Testis (tissue), 2 donors: ENCODE results near the gene SLC39A13.

Experiments
- POLR2A ChIP-seq: fragments of 450-650 bp; IDR thresholded peaks from one replicate; pipeline ENCODE4 v1.6.1; 2017; ENCODE audit warnings: antibody characterized with exemption, mild to moderate bottlenecking, moderate library complexity
- TF ChIP-seq, protein P1 (sequence below), 3 experiments: fragments of 450-650 bp in 2 of 3; fragments of 200-600 bp in 1 of 3; sonication (generic) in 1 of 3; IDR thresholded peaks; one replicate each; pipeline ENCODE4 v1.5.1; 2016 to 2019; ENCODE audit warnings: antibody characterized with exemption in 3 of 3, mild to moderate bottlenecking in 2 of 3, moderate library complexity in 1 of 3

DNA sequence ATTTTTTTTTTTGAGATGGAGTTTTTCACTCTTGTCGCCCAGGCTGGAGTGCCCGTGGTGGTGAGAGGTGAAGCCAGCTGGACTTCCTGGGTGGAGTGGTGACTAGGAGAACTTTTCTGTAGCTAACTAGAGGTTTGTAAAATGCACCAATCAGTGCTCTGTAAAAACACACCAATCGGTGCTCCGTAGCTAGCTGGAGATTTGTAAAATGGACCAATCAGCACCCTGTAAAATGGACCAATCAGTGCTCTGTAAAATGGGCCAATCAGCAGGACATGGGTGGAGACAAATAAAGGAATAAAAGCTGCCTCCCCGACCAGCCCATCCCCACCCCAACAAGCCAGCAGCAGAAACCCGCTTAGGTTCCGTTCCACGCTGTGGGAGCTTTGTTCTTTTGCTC, 45.0 kb downstream of the SLC39A13 start:
- TF ChIP-seq, protein P1, sequence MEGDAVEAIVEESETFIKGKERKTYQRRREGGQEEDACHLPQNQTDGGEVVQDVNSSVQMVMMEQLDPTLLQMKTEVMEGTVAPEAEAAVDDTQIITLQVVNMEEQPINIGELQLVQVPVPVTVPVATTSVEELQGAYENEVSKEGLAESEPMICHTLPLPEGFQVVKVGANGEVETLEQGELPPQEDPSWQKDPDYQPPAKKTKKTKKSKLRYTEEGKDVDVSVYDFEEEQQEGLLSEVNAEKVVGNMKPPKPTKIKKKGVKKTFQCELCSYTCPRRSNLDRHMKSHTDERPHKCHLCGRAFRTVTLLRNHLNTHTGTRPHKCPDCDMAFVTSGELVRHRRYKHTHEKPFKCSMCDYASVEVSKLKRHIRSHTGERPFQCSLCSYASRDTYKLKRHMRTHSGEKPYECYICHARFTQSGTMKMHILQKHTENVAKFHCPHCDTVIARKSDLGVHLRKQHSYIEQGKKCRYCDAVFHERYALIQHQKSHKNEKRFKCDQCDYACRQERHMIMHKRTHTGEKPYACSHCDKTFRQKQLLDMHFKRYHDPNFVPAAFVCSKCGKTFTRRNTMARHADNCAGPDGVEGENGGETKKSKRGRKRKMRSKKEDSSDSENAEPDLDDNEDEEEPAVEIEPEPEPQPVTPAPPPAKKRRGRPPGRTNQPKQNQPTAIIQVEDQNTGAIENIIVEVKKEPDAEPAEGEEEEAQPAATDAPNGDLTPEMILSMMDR (IDR thresholded peaks at IDR 0.05), result no peak
- no peak for TF ChIP-seq POLR2A
